C4-2B (cell line): ENCODE results near the gene PTCH2.

ENCODE experiments used
- H3K27ac ChIP-seq: fragments of 450-650 bp; 2 replicates; pipeline ENCODE4 v1.5.1; 2017
- CTCF ChIP-seq: fragments of 450-650 bp; conservative IDR thresholded peaks from 2 replicates; pipeline ENCODE4 v1.5.1; 2017; ENCODE audit warnings: mild to moderate bottlenecking
- ZFX ChIP-seq: fragments of 450-650 bp; IDR thresholded peaks from 2 replicates; pipeline ENCODE4 v1.6.1; 2017

PTCH2 gene

GRCh38 chr1:44854970-44855369 is 11.9 kb upstream of the PTCH2 start:
- TF ChIP-seq CTCF (no peak), ZFX (no peak)
- H3K27ac ChIP-seq: no peak overlapping the region

- no peak for TF ChIP-seq CTCF
These were observed 10.1 kb upstream of the PTCH2 start for GRCh38 chr1:44853201-44853600.

GRCh38 chr1:44851308-44851707 is 8.3 kb upstream of the PTCH2 start:
- TF ChIP-seq ZFX (no peak), CTCF (no peak)

More at GRCh38 chr1:44853201-44853600, 10.1 kb upstream of the PTCH2 start:
- H3K27ac ChIP-seq: no peak overlapping the region

GRCh38 chr1:44849575-44850132 is 6.6 kb upstream of the PTCH2 start:
- no peak for TF ChIP-seq ZFX
- TF ChIP-seq CTCF: no peak
- no peak overlapping the region for H3K27ac ChIP-seq

More at GRCh38 chr1:44851308-44851707, 8.3 kb upstream of the PTCH2 start:
- H3K27ac ChIP-seq: no peak overlapping the region

- TF ChIP-seq ZFX (no peak), CTCF (no peak)
- H3K27ac ChIP-seq: no peak overlapping the region
These were observed 5.6 kb upstream of the PTCH2 start for GRCh38 chr1:44848456-44849181.

GRCh38 chr1:44847845-44848244 is 4.8 kb upstream of the PTCH2 start:
- no peak for TF ChIP-seq ZFX
- TF ChIP-seq CTCF: no peak
- no peak overlapping the region for H3K27ac ChIP-seq

- TF ChIP-seq ZFX (no peak), CTCF (no peak)
- no peak overlapping the region for H3K27ac ChIP-seq
These were observed 3.9 kb upstream of the PTCH2 start for GRCh38 chr1:44846985-44847384.
